Stimulated activated CD8-positive, alpha-beta memory T cell treated with anti-CD3 and anti-CD28 coated beads, Interleukin-7, amount 100 ng/mL, for 48 hours (primary cell): ENCODE measurements around the gene GOLPH3L.
"Not testable (repeated sequence)": the region's sequence is repeated elsewhere in the genome, so short reads cannot be mapped to it uniquely, and the experiment has no call there.

Source experiments
- DNase-seq, 2 donors: peaks; one replicate each; pipeline ENCODE4 v3.0.0-alpha.2; 2020; ENCODE audit warnings: low read depth in 1 of 2; ENCODE audit errors: extremely low read depth in 1 of 2

The GOLPH3L gene

GRCh38 chr1:150619576-150620509, 77.1 kb downstream of the GOLPH3L start:
- DNase-seq, result no peak

GRCh38 chr1:150615346-150616201, 81.4 kb downstream of the GOLPH3L start:
- no peak for DNase-seq

- peak in 1 of 2 donors; percentile 53 for DNase-seq
Measured at GRCh38 chr1:150613061-150613920, 83.7 kb downstream of the GOLPH3L start.

GRCh38 chr1:150612014-150612345, 85.0 kb downstream of the GOLPH3L start:
- DNase-seq, result no peak

- no peak for DNase-seq
Measured at GRCh38 chr1:150610576-150610975, 86.4 kb downstream of the GOLPH3L start.

GRCh38 chr1:150609732-150610131, 87.2 kb downstream of the GOLPH3L start:
- DNase-seq, result no peak

GRCh38 chr1:150606463-150607142, 90.4 kb downstream of the GOLPH3L start:
- DNase-seq, result no peak

GRCh38 chr1:150605451-150605731, 91.6 kb downstream of the GOLPH3L start:
- DNase-seq, result not testable (repeated sequence)

GRCh38 chr1:150604226-150604588, 92.7 kb downstream of the GOLPH3L start:
- no peak for DNase-seq

- no peak for DNase-seq
Measured at GRCh38 chr1:150603711-150604110, 93.2 kb downstream of the GOLPH3L start.

- DNase-seq, result not testable (repeated sequence)
Measured at GRCh38 chr1:150602372-150602771, 94.6 kb downstream of the GOLPH3L start.

- no peak for DNase-seq
Measured at GRCh38 chr1:150601540-150601939, 95.4 kb downstream of the GOLPH3L start.

- DNase-seq, result not testable (repeated sequence)
Measured at GRCh38 chr1:150598346-150598745, 98.6 kb downstream of the GOLPH3L start.

- no peak for DNase-seq
Measured at GRCh38 chr1:150596976-150597375, 100.0 kb downstream of the GOLPH3L start.
